HepG2 (cell line): Measurements from ENCODE around the gene ADCY7. TPM values are rescaled to one million over a fixed set of nuclear protein-coding genes. Genes with fewer than 3 reads are reported as not detected.

ENCODE experiments used
- ATAC-seq: fragments of 200-7000 bp; cut with Tn5 transposase; 3 replicates; pipeline ENCODE4 v1.9.1; 2020; ENCODE audit warnings: mild to moderate bottlenecking, moderate library complexity
- BruUV-seq: library from RNA; stranded (reverse); fragments of 400-500 nt; replicated peaks from 2 replicates; lab custom pipeline; 2021; lab: Mats Ljungman, UMichigan
- CTCF ChIA-PET: fragments of 300-600 bp; formaldehyde crosslinking; extraction: SDS; loops from one replicate; lab custom pipeline; 2021; ENCODE audit warnings: low total read pairs, inconsistent platforms, low intra/inter-chr PET ratio; lab: Yijun Ruan, JAX
- POLR2A ChIA-PET: fragments of 350-600 bp; sonication (Branson Sonifier 250); formaldehyde crosslinking; loops from one replicate; lab custom pipeline; 2020; ENCODE audit warnings: antibody characterized with exemption, inconsistent platforms; lab: Yijun Ruan, JAX
- DNase-seq: peaks from one replicate; pipeline ENCODE4 v3.0.0-alpha.2; 2015; ENCODE audit warnings: low spot score
- FAIRE-seq: peaks from 3 replicates; lab custom pipeline; 2011; peaks lifted over from hg19 to GRCh38; lab: Jason Lieb, UNC
- H2AFZ ChIP-seq: one replicate; pipeline ENCODE4 v1.6.1; 2011; ENCODE audit warnings: low read length, inconsistent platforms
- H3K27ac ChIP-seq: fragments of 300-600 bp; 3 replicates; pipeline ENCODE4 v1.8.0; 2011; ENCODE audit warnings: mixed run types, mild to moderate bottlenecking, mixed read lengths, low read length, inconsistent platforms; ENCODE audit not compliant: insufficient read depth; ENCODE audit errors: extremely low read length
- H3K27me3 ChIP-seq, 2 experiments: fragments of 200-600 bp in 1 of 2; 2 replicates in 1 of 2; 3 replicates in 1 of 2; pipeline versions ENCODE4 v1.6.0 to v1.8.0; 2011; ENCODE audit warnings: low read length in 2 of 2, mild to moderate bottlenecking in 2 of 2, moderate library complexity in 2 of 2, inconsistent platforms in 1 of 2; ENCODE audit not compliant: insufficient read depth in 2 of 2, control insufficient read depth in 1 of 2
- H3K36me3 ChIP-seq, 2 experiments: fragments of 200-600 bp in 1 of 2; replicated peaks in 1 of 2; 2 replicates in 1 of 2; 3 replicates in 1 of 2; pipeline versions ENCODE4 v1.5.1 to v1.8.0; 2011; ENCODE audit warnings: low read length in 2 of 2, inconsistent platforms in 1 of 2; ENCODE audit not compliant: insufficient read depth in 2 of 2, control insufficient read depth in 1 of 2
- H3K4me1 ChIP-seq: 2 replicates; pipeline ENCODE4 v1.5.1; 2012; ENCODE audit warnings: low read length, inconsistent platforms; ENCODE audit not compliant: insufficient read depth
- H3K4me2 ChIP-seq: 2 replicates; pipeline ENCODE4 v1.6.0; 2011; ENCODE audit warnings: low read depth, low read length, inconsistent platforms
- H3K4me3 ChIP-seq, 3 experiments: fragments of 200-600 bp in 1 of 3; sonication (generic), shearing (Covaris generic) in 1 of 3; replicated peaks in 1 of 3; 2 replicates each; pipeline ENCODE4 v1.5.1; 2011 to 2016; ENCODE audit warnings: low read length in 3 of 3, inconsistent platforms in 2 of 3, low read depth in 2 of 3, mild to moderate bottlenecking in 2 of 3, control low read depth in 1 of 3, mixed read lengths in 1 of 3; ENCODE audit not compliant: insufficient read depth in 1 of 3
- H3K79me2 ChIP-seq: one replicate; pipeline ENCODE4 v1.6.1; 2011; ENCODE audit warnings: low read length, inconsistent platforms; ENCODE audit not compliant: insufficient read depth
- H3K9ac ChIP-seq: 2 replicates; pipeline ENCODE4 v1.6.0; 2011; ENCODE audit warnings: mild to moderate bottlenecking, low read depth, low read length, inconsistent platforms; ENCODE audit not compliant: insufficient read depth
- H3K9me3 ChIP-seq: 2 replicates; pipeline ENCODE4 v1.5.1; 2012; ENCODE audit warnings: mild to moderate bottlenecking, low read length
- H4K20me1 ChIP-seq: 2 replicates; pipeline ENCODE4 v1.6.0; 2011; ENCODE audit warnings: inconsistent platforms, mild to moderate bottlenecking, low read length, moderate library complexity; ENCODE audit not compliant: insufficient read depth
- ARNT ChIP-seq: fragments of 450-650 bp; IDR thresholded peaks from 2 replicates; pipeline ENCODE4 v1.6.1; 2017
- BRCA1 ChIP-seq: sonication (generic); formaldehyde crosslinking; IDR thresholded peaks from 2 replicates; pipeline ENCODE4 v1.4.0; 2020; ENCODE audit warnings: missing genetic modification reagents
- CBX1 ChIP-seq: IDR thresholded peaks from one replicate; pipeline ENCODE4 v1.6.1; 2016; ENCODE audit warnings: antibody characterized with exemption, low read depth
- KLF13 ChIP-seq: sonication (generic); formaldehyde crosslinking; IDR thresholded peaks from 2 replicates; pipeline ENCODE4 v1.4.0; 2020; ENCODE audit warnings: mild to moderate bottlenecking, missing genetic modification reagents
- PPARG ChIP-seq: conservative IDR thresholded peaks from 2 replicates; pipeline ENCODE4 v1.6.1; 2016; ENCODE audit warnings: missing biosample characterization, missing genetic modification reagents
- SMC3 ChIP-seq: IDR thresholded peaks from 2 replicates; pipeline ENCODE4 v1.6.1; 2011; ENCODE audit warnings: low read length, improper control_type of control experiment
- TGIF2 ChIP-seq: IDR thresholded peaks from 2 replicates; pipeline ENCODE4 v1.6.1; 2016; ENCODE audit warnings: control low read depth, missing compliant biosample characterization
- TP53 ChIP-seq: sonication (generic); formaldehyde crosslinking; conservative IDR thresholded peaks from 2 replicates; pipeline ENCODE4 v1.4.0; 2020; ENCODE audit warnings: missing genetic modification reagents
- USF2 ChIP-seq, 2 experiments: sonication (generic) in 1 of 2; formaldehyde crosslinking in 1 of 2; IDR thresholded peaks; 2 replicates each; pipeline versions ENCODE4 v1.5.1 to v1.6.1; 2011 to 2020; ENCODE audit warnings: borderline replicate concordance in 1 of 2, low read depth in 1 of 2, low read length in 1 of 2, mild to moderate bottlenecking in 1 of 2, missing genetic modification reagents in 1 of 2, moderate library complexity in 1 of 2
- ZFP90 ChIP-seq: sonication (generic); formaldehyde crosslinking; IDR thresholded peaks from 2 replicates; pipeline ENCODE4 v1.8.0; 2022; ENCODE audit warnings: missing genetic modification reagents, mild to moderate bottlenecking, inconsistent platforms, borderline replicate concordance
- ZNF234 ChIP-seq: sonication (generic); formaldehyde crosslinking; conservative IDR thresholded peaks from 2 replicates; pipeline ENCODE4 v1.5.1; 2020; ENCODE audit warnings: mild to moderate bottlenecking, missing genetic modification reagents
- ZNF589 ChIP-seq: sonication (generic); formaldehyde crosslinking; conservative IDR thresholded peaks from 2 replicates; pipeline ENCODE4 v1.8.0; 2022; ENCODE audit warnings: mild to moderate bottlenecking, moderate library complexity, missing genetic modification reagents
- ZSCAN29 ChIP-seq: sonication (generic); formaldehyde crosslinking; conservative IDR thresholded peaks from 2 replicates; pipeline ENCODE4 v1.4.0; 2020; ENCODE audit warnings: mild to moderate bottlenecking, missing genetic modification reagents
- WGBS: methylation state at CpG from one replicate; pipeline ENCODE4 v1.1.6; 2017; ENCODE audit warnings: low lambda C conversion rate; 5-methylcytosine and 5-hydroxymethylcytosine counted together
- in situ Hi-C: cut with HindIII; loops from 2 replicates; pipeline ENCODE4 v1.10.0; 2017; ENCODE audit warnings: low pct_unique_long_range_greater_than_20kb; ENCODE audit not compliant: extremely low pct_ligation_motif_present
- intact Hi-C: fragments of 100-400 bp; cut with micrococcal nuclease; formaldehyde crosslinking; loops from one replicate; pipeline ENCODE4 v1.10.0; 2022; ENCODE audit not compliant: unreplicated experiment
- polyA plus RNA-seq, 8 experiments: library from polyadenylated mRNA; depleted of rRNA in 3 of 8; stranded (reverse) in 7 of 8; unstranded in 1 of 8; fragments of >200 nt; fragmentation: Illumina TruSeq in 4 of 8; extraction: Trizol in 4 of 8; gene quantifications; 2 replicates each; pipeline versions ENCODE4 v1.2.1 to v1.2.3, GENCODE V29; 2011 to 2016; ENCODE audit warnings: low read depth in 4 of 8, missing spikeins in 1 of 8, mixed read lengths in 1 of 8; ENCODE audit not compliant: insufficient read depth in 1 of 8
- total RNA-seq, 5 experiments: library from RNA; depleted of rRNA; stranded (reverse); fragments of >200 nt; fragmentation: Illumina TruSeq; extraction: Trizol; gene quantifications; 2 replicates each; pipeline ENCODE4 v1.2.3, GENCODE V29; 2016; ENCODE audit warnings: low read depth in 1 of 5
- TF ChIP-seq, protein P1 (sequence below): sonication (generic); formaldehyde crosslinking; IDR thresholded peaks from 2 replicates; pipeline ENCODE4 v1.8.0; 2022; ENCODE audit warnings: mild to moderate bottlenecking, missing genetic modification reagents, moderate library complexity

ADCY7 gene
- total and polyA plus RNA-seq, 2 of the 13 experiments (the other 11 are each of a cell fraction or from before 2014, with no cell fraction given): 2.2 to 4.3 TPM

- intact Hi-C loops (loop anchor here (5.0 to 10.0 kb wide), 2 partner anchors 108 to 416 kb away; no protein-coding TSS in a partner anchor), in situ Hi-C loops (loop anchor here (10.0 kb wide), 1 partner anchor 116 kb away; the partner anchor contains the start of gene BRD7)
- peaks cover 25% of the 10 kb centered on the region for H3K4me1 ChIP-seq
- WGBS: 86% methylated on average over 8 of the region's 8 CpGs
- ChIA-PET CTCF (no interaction called here), POLR2A (no interaction called here)
- H3K27ac ChIP-seq: no peak overlapping the region
- no peaks in the 10 kb centered on the region for H3K36me3 ChIP-seq
- no TSS peak for BruUV-seq
- ATAC-seq: no peak
- H2AFZ ChIP-seq: no peak overlapping the region
- H3K4me3 ChIP-seq: no peak overlapping the region
- no peaks in the 10 kb centered on the region for H3K79me2 ChIP-seq
- H4K20me1 ChIP-seq: no peaks in the 10 kb centered on the region
- no peaks in the 10 kb centered on the region for H3K9me3 ChIP-seq
- peaks cover 0 to 38% of the 10 kb centered on the region in 2 experiments; a peak in 4 of 5 replicates for H3K27me3 ChIP-seq
- H3K4me2 ChIP-seq: no peak overlapping the region
- no peak for DNase-seq
- TF ChIP-seq ARNT (no peak), ZFP90 (CRISPR knock-in tag) (no peak), TGIF2 (no peak), ZNF234 (CRISPR knock-in tag) (no peak), TP53 (no peak), CBX1 (no peak), SMC3 (no peak), ZNF589 (CRISPR knock-in tag) (no peak), USF2 (IDR thresholded peaks at IDR 0.05; ENCODE audit: low read depth, low read length) (no peak), USF2 (CRISPR knock-in tag; IDR thresholded peaks at IDR 0.05; ENCODE audit: borderline replicate concordance) (no peak), ZSCAN29 (no peak), PPARG (CRISPR knock-in tag) (no peak), KLF13 (CRISPR knock-in tag) (no peak), BRCA1 (CRISPR knock-in tag) (no peak)
- TF ChIP-seq, protein P1, sequence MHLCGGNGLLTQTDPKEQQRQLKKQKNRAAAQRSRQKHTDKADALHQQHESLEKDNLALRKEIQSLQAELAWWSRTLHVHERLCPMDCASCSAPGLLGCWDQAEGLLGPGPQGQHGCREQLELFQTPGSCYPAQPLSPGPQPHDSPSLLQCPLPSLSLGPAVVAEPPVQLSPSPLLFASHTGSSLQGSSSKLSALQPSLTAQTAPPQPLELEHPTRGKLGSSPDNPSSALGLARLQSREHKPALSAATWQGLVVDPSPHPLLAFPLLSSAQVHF: no peak
- no peak overlapping the region for H3K9ac ChIP-seq
- FAIRE-seq: no peak
Observed at GRCh38 chr16:50248845-50249244, 17.5 kb upstream of the ADCY7 start.
